ES-I3 (cell line): ENCODE measurements around the gene FKBP10.
"Not testable (repeated sequence)": the region's sequence is repeated elsewhere in the genome, so short reads cannot be mapped to it uniquely, and the experiment has no call there.

Experiments used
- H3K36me3 ChIP-seq: 2 replicates; pipeline ENCODE4 v1.6.1; 2013; ENCODE audit warnings: mild to moderate bottlenecking, low read length, control low read depth, moderate library complexity; ENCODE audit not compliant: insufficient read depth
- H3K4me1 ChIP-seq: 2 replicates; pipeline ENCODE4 v1.6.1; 2013; ENCODE audit warnings: mild to moderate bottlenecking, control low read depth, low read length; ENCODE audit not compliant: insufficient read depth
- H3K9ac ChIP-seq: 2 replicates; pipeline ENCODE4 v1.6.1; 2013; ENCODE audit warnings: low read depth, mild to moderate bottlenecking, low read length, moderate library complexity
- H3K9me3 ChIP-seq: 2 replicates; pipeline ENCODE4 v1.6.1; 2013; ENCODE audit warnings: mild to moderate bottlenecking, low read length, moderate library complexity; ENCODE audit not compliant: control insufficient read depth, insufficient read depth

Gene FKBP10

GRCh38 chr17:41825175-41825845, 12.5 kb downstream of the FKBP10 start:
- H3K4me1 ChIP-seq: no peaks in the 10 kb centered on the region
- 0 out of 2 replicates have a peak, but pooled peaks cover 12% of the 10 kb centered on the region for H3K36me3 ChIP-seq
- H3K9ac ChIP-seq: no peak overlapping the region
- H3K9me3 ChIP-seq: no peaks in the 10 kb centered on the region

- not testable (repeated sequence) for H3K9ac ChIP-seq, H3K4me1 ChIP-seq, H3K9me3 ChIP-seq
- H3K36me3 ChIP-seq: peaks cover 18% of the 10 kb centered on the region; the same call in 1 of the 2 replicates
These were observed 17.2 kb downstream of the FKBP10 start for GRCh38 chr17:41829961-41830360.

GRCh38 chr17:41835214-41835799, 22.5 kb downstream of the FKBP10 start:
- Histone ChIP-seq H3K9me3 (no peaks in the 10 kb centered on the region), H3K9ac (peak overlapping the region; percentile 53), H3K36me3 (peaks cover 6% of the 10 kb centered on the region; the same call in 1 of the 2 replicates), H3K4me1 (no peaks in the 10 kb centered on the region)

GRCh38 chr17:41835800-41836549, 23.2 kb downstream of the FKBP10 start, which contains the start of gene NT5C3B:
Gene NT5C3B, minus strand, starts transcription at chr17:41836232. Its CDS starts 39 bp downstream, at chr17:41836193.
- peak within 1 kb of the TSS; percentile 68 for H3K9ac ChIP-seq
- no peaks in the 10 kb centered on the region for H3K9me3 ChIP-seq
- no peaks in the 10 kb centered on the region for H3K4me1 ChIP-seq

GRCh38 chr17:41836550-41837196, 23.9 kb downstream of the FKBP10 start:
- H3K36me3 ChIP-seq: peaks cover 6% of the 10 kb centered on the region; the same call in 1 of the 2 replicates
- no peaks in the 10 kb centered on the region for H3K4me1 ChIP-seq
- no peaks in the 10 kb centered on the region for H3K9me3 ChIP-seq
- H3K9ac ChIP-seq: peak overlapping the region; percentile 68; the same call in 1 of the 2 replicates

More at GRCh38 chr17:41835800-41836549, 23.2 kb downstream of the FKBP10 start, which contains the start of gene NT5C3B:
- peaks cover 6% of the 10 kb centered on the region; the same call in 1 of the 2 replicates for H3K36me3 ChIP-seq

- H3K9me3 ChIP-seq: no peaks in the 10 kb centered on the region
- peak within 1 kb of the TSS; percentile 68; the same call in 1 of the 2 replicates for H3K9ac ChIP-seq
- peaks cover 2% of the 10 kb centered on the region; the same call in 1 of the 2 replicates for H3K36me3 ChIP-seq
- H3K4me1 ChIP-seq: no peaks in the 10 kb centered on the region
These were observed 25.1 kb downstream of the FKBP10 start, which contains the start of gene KLHL10 for GRCh38 chr17:41837761-41838538. Gene KLHL10, plus strand, starts transcription at chr17:41837825. Its CDS starts 108 bp downstream, at chr17:41837933.

- not testable (repeated sequence) for H3K4me1 ChIP-seq, H3K9me3 ChIP-seq, H3K36me3 ChIP-seq, H3K9ac ChIP-seq
These were observed 26.6 kb downstream of the FKBP10 start for GRCh38 chr17:41839448-41839847.

GRCh38 chr17:41840781-41841180, 28.0 kb downstream of the FKBP10 start:
- H3K9me3 ChIP-seq, H3K36me3 ChIP-seq, H3K9ac ChIP-seq, H3K4me1 ChIP-seq: not testable (repeated sequence)

- Histone ChIP-seq H3K4me1 (no peaks in the 10 kb centered on the region), H3K9ac (no peak overlapping the region), H3K36me3 (no peaks in the 10 kb centered on the region), H3K9me3 (no peaks in the 10 kb centered on the region)
These were observed 32.2 kb downstream of the FKBP10 start for GRCh38 chr17:41844971-41845370.

GRCh38 chr17:41848788-41849187, 36.0 kb downstream of the FKBP10 start:
- no peaks in the 10 kb centered on the region; the same call in 1 of the 2 replicates for H3K36me3 ChIP-seq
- no peak overlapping the region for H3K9ac ChIP-seq
- H3K9me3 ChIP-seq: no peaks in the 10 kb centered on the region
- no peaks in the 10 kb centered on the region for H3K4me1 ChIP-seq

- Histone ChIP-seq H3K4me1 (no peaks in the 10 kb centered on the region), H3K9ac (no peak overlapping the region), H3K9me3 (no peaks in the 10 kb centered on the region), H3K36me3 (no peaks in the 10 kb centered on the region; the same call in 1 of the 2 replicates)
These were observed 36.6 kb downstream of the FKBP10 start for GRCh38 chr17:41849251-41849990.

GRCh38 chr17:41851382-41851781, 38.6 kb downstream of the FKBP10 start:
- not testable (repeated sequence) for H3K9ac ChIP-seq, H3K4me1 ChIP-seq, H3K36me3 ChIP-seq, H3K9me3 ChIP-seq
